ENCODE data around the gene DLGAP1.

The DLGAP1 gene

GRCh38 chr18:4144201-4144600, 310.9 kb downstream of the DLGAP1 start:
- DNase-seq = no peak

- DNase-seq = no peak
These were observed 311.5 kb downstream of the DLGAP1 start for GRCh38 chr18:4143585-4143984.

- DNase-seq = no peak
These were observed 312.2 kb downstream of the DLGAP1 start for GRCh38 chr18:4142876-4143275.

- DNase-seq = no peak
These were observed 320.4 kb downstream of the DLGAP1 start for GRCh38 chr18:4134700-4135099.

DNA sequence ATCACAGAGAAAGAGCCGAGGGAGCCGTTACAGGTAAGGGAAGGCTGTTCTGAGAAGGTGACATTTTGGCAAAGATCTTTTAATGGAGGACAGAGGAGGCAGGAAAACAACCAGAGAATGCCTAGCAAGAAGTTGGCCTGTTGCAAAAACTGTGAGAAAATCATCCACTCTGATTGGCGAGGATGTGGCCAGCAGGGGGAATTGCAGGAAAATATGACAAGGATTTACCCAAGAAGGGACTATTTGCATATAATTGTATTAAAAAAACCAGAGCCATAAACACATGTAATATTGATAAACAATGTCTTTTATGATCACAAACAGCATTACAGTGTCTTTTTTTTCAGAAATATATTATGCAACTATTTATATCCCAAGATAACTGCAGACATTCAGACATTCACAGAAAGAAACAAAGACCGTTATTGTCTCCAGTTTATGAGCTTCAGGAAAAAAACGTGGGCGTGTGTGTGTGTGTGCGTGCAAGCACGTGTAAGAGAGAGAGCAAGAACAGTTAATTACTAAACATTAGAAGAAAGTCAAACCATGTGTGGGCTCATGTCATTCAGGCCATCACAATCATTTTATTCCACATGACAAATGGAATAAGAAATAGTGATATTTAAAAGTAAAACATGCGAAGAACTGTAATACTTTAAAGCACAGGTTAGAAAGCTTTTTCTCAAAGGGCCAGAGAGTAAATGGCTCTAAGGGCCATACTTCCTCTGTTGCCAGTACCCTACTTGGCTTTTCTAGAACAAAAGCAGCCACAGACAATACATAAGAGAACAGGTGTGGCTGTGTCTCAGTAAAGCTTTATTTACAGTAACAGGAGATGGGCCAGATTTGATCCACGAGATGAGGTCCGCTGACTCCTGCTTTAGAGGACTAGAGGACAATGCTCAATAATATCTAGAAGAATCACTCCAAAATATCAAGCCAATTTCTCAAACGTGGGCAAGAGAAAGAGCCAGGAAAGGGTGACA, 324.1 kb downstream of the DLGAP1 start:
- DNase-seq = no peak

DNA sequence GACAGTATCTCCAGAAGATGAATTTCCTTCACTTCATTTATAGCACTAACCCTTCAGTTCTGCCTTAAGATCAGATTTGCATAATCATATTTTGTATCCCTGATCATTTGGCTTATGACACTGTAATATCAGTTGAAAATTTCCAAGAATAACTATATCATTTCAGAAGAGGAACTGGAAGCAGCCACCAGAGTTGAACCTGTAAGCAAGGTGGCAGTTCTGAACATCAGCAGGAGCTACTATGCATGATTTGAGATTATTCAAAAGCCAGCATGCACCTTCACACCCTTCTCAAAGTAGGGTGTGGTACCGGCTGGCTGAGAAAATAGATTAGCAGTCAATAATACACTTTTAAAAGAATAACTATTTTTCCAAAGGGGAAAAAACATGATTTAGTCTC, 328.2 kb downstream of the DLGAP1 start:
- no peak for DNase-seq

DNA sequence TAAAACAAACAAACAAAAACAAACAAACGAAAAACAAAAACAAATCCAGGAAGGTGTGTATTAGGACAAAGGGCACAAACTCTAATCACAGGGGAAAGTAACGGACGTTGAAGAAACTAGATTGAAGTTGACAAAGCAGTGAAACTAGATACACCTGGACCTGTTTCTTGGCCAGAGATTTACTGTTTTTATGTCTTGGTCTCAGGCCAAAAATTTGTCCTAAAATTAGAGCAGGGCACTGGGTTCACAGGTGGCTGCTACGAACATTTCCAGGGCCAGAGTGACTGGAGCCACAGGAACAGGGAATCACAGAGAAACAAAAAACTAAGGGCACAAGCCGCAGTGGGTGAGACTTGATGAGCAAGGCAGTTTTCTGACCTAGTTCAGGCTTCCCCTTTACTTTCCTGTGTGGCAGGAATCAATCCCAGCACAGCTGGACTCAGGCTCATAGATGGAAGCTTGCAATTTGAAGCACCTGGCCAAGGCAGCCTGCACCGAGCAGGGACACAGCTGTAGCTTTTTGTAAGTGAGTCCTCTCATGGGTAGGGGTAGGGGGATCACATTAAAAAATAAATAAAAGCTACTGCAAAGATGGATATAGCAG, 329.4 kb downstream of the DLGAP1 start:
- no peak for DNase-seq

DNA sequence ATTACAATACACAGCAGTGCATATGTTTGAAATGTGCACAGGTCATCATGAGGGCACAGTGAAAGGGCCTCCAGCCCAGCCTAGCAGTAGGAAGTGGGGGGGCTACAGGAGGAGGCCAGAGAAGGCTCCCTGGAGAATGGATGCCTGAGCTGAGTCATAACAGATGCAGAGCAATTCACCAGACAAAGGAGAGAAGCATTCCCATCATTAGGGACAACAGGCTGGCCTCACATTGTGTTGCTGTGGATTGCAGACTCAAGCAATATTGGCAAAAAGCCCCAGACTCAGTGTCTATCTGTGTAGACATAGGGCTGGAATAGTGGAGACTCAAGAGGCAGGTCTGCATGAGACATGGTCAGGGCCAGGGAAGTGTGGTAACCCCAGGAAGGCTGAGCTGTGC, 329.9 kb downstream of the DLGAP1 start:
- no peak for DNase-seq

DNA sequence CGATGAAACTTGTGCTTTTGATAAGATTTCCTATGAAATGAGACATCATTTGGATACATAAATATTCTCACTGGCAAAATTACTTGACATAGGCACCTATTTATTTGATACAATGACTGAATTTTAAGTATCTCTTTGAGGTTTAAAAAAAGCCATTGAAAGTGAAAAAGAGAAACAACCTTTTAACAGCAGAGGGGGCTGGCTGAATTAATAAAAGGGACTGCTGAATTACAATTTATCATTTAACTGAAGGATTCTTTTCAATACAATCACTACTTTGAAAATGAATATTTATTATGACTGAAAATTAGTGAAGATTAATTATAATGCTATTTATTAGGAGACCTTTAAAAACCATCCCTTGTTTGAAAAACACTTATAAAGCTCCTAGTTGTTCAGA, 335.3 kb downstream of the DLGAP1 start:
- no peak for DNase-seq

DNA sequence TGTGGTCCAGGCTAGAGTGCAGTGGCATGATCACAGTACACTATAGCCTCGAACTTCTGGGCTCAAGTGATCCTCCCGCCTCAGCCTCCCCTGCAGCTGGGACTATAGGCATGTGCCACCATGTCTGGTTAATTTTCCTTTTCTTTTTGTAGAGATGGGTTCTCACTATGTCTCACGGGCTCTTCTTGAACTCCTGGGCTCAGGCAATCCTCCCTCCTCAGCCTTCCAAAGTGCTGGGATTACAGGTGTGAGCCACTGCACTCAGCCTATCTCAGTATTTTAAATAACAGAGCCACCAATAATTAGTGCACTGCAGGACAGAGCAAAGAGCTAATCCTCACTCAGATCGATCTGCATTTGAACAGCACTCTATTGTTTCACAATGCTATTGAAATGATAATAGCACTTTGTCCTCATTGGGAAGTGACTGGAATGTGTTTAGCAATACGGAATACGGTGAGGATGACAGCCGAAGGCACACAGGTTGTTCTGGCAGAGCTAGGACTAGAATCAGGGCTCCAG, 335.9 kb downstream of the DLGAP1 start:
- no peak for DNase-seq

DNA sequence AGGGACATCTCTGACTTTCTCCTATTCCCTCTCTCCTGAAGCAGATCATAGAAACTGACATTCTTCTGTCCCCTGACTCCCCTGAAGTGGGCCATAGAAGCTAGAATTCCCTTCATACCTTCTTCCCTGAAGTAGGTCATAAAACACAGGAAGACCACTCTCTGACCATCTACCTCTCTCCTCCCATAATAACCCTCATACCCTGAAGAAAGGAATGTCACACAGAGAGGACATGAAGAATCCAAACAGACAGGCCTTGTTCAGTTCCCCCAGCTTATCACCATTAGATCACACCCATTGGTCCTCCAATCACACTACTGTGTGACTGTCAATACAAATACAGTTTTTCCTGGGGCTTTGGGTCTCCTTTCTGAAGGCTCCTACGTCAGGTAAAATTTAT, 347.1 kb downstream of the DLGAP1 start:
- DNase-seq = no peak

- DNase-seq = no peak
These were observed 348.0 kb downstream of the DLGAP1 start for GRCh38 chr18:4107049-4107467.

- DNase-seq = peak; percentile 65
These were observed 348.6 kb downstream of the DLGAP1 start for GRCh38 chr18:4106407-4107033.

DNA sequence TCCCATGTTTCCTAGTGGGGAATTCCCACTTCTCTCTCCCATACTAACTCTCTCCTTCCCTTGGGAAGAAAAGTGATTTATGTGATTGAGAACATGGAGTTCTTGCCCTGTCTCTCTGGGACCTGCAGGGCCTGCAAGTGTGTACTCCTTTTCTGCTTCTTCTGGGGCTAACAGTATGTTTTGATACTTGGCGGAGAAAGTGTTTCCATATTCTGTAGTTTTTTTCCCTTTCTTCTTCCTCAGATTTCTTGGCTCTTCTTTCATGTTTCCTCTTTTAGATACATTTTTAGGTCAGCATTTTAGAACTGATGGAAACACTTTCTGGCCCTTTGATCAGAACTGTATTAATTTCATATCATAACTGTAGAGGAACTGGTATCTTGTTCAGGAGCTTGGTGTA, 352.2 kb downstream of the DLGAP1 start:
- DNase-seq = no peak

DNA sequence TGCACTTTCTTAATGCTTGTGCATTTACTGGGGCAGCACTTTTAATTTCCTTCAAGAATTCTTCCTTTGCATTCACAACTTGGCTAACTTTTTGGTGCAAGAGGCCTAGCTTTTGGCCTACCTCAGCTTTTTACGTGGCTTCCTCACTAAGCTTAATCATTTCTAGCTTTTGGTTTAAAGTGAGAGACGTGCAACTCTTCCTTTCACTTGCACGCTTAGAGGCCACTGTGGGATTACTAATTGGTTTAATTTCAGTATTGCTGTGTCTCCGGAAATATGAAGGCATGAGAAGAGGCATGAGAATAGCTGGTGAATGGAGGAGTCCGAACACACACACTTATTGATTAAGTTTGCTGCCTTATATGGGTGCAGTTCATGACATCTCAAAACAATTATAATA, 354.1 kb downstream of the DLGAP1 start:
- no peak for DNase-seq

DNA sequence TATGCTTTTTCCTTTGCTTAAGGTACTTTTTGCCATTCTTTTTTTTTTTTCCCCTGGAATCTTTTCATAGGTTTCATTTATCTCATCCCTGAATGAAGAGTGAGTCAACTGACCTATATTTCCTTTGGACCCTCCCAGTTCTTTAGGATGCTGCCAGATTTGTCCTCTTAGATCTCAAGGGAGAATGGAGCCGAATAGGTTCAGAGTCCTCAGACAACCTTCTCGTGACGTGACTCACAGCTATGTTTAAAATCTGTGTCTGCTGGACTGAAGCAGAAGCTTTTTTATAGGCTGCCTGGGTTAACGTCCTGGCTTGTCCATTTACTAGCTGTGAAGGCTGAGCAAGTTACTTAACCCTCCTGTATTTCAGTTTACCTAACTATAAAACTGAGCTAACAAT, 358.6 kb downstream of the DLGAP1 start:
- no peak for DNase-seq

- DNase-seq = no peak
These were observed 361.4 kb downstream of the DLGAP1 start for GRCh38 chr18:4093676-4094075.

DNA sequence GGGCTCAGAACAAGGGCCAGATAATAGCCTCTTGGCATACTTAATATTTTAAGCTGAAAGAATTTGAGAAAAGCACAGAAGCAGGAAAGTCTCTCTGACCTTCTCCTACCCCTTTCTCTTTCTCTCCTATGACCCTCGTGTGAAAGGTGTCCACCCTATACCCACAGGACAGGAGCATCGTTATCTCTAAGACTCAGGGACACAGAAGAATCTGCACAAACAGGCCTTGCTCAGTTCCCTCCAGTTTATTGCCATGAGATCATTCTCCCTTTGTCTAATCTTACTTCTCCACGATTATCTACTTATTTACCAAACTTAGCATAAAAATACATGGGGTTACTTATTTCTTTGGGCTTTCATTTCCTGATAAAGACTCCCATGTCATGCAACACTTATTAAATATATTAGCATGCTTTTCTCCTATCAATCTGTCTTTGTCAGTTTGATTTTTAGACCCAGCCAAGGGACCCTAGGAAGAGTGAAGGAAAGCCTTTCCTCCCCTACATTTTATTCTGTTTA, 370.7 kb downstream of the DLGAP1 start:
- no peak for DNase-seq

DNA sequence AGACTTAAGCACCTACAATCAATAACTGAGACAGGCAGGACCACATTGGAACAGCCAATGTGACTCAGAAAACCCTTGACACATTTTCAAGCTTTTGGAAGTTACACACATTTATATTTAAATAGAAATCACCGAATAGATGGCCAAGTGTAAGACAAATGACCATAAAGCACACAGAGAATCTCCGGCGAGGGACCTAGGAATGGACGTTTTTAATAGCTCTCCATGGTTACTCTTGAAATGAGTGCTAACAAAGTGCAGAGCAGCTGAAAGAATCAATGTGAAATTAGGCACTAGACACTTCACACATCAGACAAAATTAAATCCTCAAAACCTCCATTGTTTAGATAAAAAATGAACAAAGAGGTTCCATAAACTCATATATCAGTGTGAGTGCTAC, 376.9 kb downstream of the DLGAP1 start:
- DNase-seq = no peak

DNA sequence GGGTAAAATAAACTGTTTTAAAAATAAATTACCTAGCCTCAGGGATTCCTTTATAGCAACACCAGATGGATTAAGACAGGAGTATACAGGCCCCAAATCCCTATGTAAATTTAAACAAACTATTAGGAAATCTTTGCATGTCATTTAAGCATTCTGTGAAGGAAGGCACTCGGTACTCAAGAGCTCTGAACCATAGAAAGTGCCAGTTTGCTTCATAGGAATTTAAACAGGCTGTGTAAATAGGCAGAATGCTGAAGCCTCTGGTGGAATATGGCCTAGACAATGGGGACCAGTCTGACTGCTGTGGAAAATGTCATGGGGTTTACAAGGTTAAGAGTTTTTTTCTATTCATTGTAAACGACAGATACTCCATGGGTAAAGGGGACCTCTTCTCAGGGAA, 377.4 kb downstream of the DLGAP1 start:
- DNase-seq = no peak

DNA sequence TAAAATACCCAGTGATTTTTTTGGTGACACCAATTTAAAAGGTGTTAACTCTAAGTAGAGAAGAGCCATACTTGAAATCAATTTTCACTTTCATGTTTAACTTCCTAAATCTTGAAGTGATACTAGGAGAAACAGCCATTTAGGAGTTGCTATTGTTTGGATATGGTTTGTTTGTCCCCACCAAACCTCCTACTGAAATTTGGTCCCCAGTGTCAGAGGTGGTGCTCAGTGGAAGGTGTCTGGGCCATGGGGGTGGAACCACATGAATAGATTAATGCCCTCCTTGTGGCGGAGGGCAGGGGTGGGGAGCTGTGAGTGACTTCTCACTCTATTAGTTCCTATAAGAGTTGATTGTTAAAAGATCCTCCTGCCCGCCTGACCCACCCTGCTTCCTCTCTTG, 377.9 kb downstream of the DLGAP1 start:
- DNase-seq = no peak

DNA sequence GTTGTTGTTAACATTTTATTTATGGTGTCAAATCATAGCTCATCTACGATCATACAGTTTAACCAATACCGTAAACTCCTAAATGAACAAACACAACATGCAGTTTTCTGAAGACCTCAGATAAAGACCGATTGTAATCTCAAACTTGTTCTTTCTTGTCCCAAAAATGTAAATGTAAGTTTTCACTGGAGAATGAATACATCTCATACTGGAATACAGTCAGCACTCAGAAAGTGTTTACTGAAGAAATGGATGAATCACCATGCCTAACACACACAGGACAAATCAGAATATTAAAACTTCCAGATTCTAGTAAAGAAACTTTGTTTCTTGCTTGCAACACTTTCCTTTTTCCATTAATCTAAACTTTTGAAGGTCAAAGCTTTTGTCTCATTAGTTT, 380.5 kb downstream of the DLGAP1 start:
- no peak for DNase-seq

DNA sequence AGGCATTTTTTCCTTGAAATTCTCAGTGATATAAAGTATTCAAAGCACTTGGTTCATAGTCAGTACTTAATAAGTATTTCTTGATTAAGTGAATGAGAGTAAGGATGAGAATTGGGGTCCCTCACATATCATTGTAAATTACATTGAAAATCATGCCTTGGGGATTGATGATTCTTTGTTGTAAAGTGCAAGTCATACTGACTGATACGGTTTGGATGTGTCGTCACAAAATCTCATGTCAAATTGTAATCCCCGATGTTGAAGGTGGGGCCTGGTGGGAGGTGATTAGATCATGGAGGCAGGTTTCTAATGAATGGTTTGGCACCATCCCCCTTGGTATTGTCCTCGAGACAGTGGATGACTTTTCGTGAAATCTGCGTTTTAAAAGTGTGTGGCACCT, 385.9 kb downstream of the DLGAP1 start:
- no peak for DNase-seq
